ENCODE results near the gene CLEC16A. TPM values are rescaled to one million over a fixed set of nuclear protein-coding genes. Genes with fewer than 3 reads are reported as not detected.

CLEC16A gene
- total RNA-seq, 1 donor from 2014 or later = 7.8 TPM

GRCh38 chr16:11023262-11024039, 79.1 kb downstream of the CLEC16A start:
- H4K20me1 ChIP-seq (ENCODE audit: low read depth) = no peaks in the 10 kb centered on the region
- Mint-ChIP-seq H3K9me3 (peaks cover 16% of the 10 kb centered on the region), H3K27ac (no peak overlapping the region), H3K27me3 (ENCODE audit: insufficient read depth, low read depth) (peaks cover 6% of the 10 kb centered on the region), H3K36me3 (peaks cover 36% of the 10 kb centered on the region), H3K4me3 (no peak overlapping the region), H3K4me1 (peaks cover 9% of the 10 kb centered on the region)
- no peak overlapping the region for H3K4me3 ChIP-seq
- no peaks in the 10 kb centered on the region for H3F3A ChIP-seq (ENCODE audit: low read depth)
- H2AFZ ChIP-seq (replicated peaks) = no peak overlapping the region
- H3K36me3 ChIP-seq = no peaks in the 10 kb centered on the region
- no peak overlapping the region for H3K27ac ChIP-seq
- no peaks in the 10 kb centered on the region for H3K4me1 ChIP-seq
- no peak overlapping the region for H3K9ac ChIP-seq
- no peak for DNase-seq (ENCODE audit: low spot score)
- H3K79me2 ChIP-seq (ENCODE audit: low read depth) = no peaks in the 10 kb centered on the region
- TF ChIP-seq CTCF (IDR thresholded peaks at IDR 0.05) = no peak
- TF ChIP-seq EZH2 (IDR thresholded peaks at IDR 0.05) = no peak
- no peak for TF ChIP-seq EZH2phosphoT487 (IDR thresholded peaks at IDR 0.05)
- H3K4me2 ChIP-seq = no peak overlapping the region
- no peaks in the 10 kb centered on the region for H3K27me3 ChIP-seq
- no peaks in the 10 kb centered on the region for H3K9me3 ChIP-seq (ENCODE audit: low read depth)

- Mint-ChIP-seq H3K4me3 (no peak overlapping the region), H3K36me3 (peaks cover 43% of the 10 kb centered on the region), H3K4me1 (peaks cover 9% of the 10 kb centered on the region), H3K9me3 (peaks cover 25% of the 10 kb centered on the region), H3K27me3 (ENCODE audit: insufficient read depth, low read depth) (peaks cover 4% of the 10 kb centered on the region), H3K27ac (no peak overlapping the region)
- H3F3A ChIP-seq (ENCODE audit: low read depth) = no peaks in the 10 kb centered on the region
- H3K9me3 ChIP-seq (ENCODE audit: low read depth) = no peaks in the 10 kb centered on the region
- no peak overlapping the region for H3K4me3 ChIP-seq
- H3K4me1 ChIP-seq = no peaks in the 10 kb centered on the region
- no peaks in the 10 kb centered on the region for H3K36me3 ChIP-seq
- no peaks in the 10 kb centered on the region for H3K27me3 ChIP-seq
- no peak overlapping the region for H3K9ac ChIP-seq
- TF ChIP-seq CTCF (IDR thresholded peaks at IDR 0.05) (no peak), EZH2 (IDR thresholded peaks at IDR 0.05) (no peak), EZH2phosphoT487 (IDR thresholded peaks at IDR 0.05) (no peak)
- no peak overlapping the region for H3K4me2 ChIP-seq
- H3K27ac ChIP-seq = no peak overlapping the region
- H3K79me2 ChIP-seq (ENCODE audit: low read depth) = no peaks in the 10 kb centered on the region
- no peaks in the 10 kb centered on the region for H4K20me1 ChIP-seq (ENCODE audit: low read depth)
- no peak overlapping the region for H2AFZ ChIP-seq (replicated peaks)
- no peak for DNase-seq (ENCODE audit: low spot score)
These were observed 80.1 kb downstream of the CLEC16A start for GRCh38 chr16:11024333-11025053.

- Mint-ChIP-seq H3K27me3 (ENCODE audit: insufficient read depth, low read depth) (peaks cover 2% of the 10 kb centered on the region), H3K36me3 (peaks cover 47% of the 10 kb centered on the region), H3K9me3 (peaks cover 27% of the 10 kb centered on the region), H3K4me3 (no peak overlapping the region), H3K4me1 (peaks cover 9% of the 10 kb centered on the region), H3K27ac (no peak overlapping the region)
- H2AFZ ChIP-seq (replicated peaks) = no peak overlapping the region
- H3K9ac ChIP-seq = no peak overlapping the region
- no peaks in the 10 kb centered on the region for H3K79me2 ChIP-seq (ENCODE audit: low read depth)
- no peaks in the 10 kb centered on the region for H3F3A ChIP-seq (ENCODE audit: low read depth)
- no peaks in the 10 kb centered on the region for H3K36me3 ChIP-seq
- H3K27ac ChIP-seq = no peak overlapping the region
- no peaks in the 10 kb centered on the region for H3K9me3 ChIP-seq (ENCODE audit: low read depth)
- no peaks in the 10 kb centered on the region for H4K20me1 ChIP-seq (ENCODE audit: low read depth)
- no peaks in the 10 kb centered on the region for H3K27me3 ChIP-seq
- H3K4me1 ChIP-seq = no peaks in the 10 kb centered on the region
- no peak overlapping the region for H3K4me2 ChIP-seq
- H3K4me3 ChIP-seq = no peak overlapping the region
- TF ChIP-seq EZH2 (IDR thresholded peaks at IDR 0.05) = no peak
- no peak for TF ChIP-seq CTCF (IDR thresholded peaks at IDR 0.05)
- no peak for TF ChIP-seq EZH2phosphoT487 (IDR thresholded peaks at IDR 0.05)
- no peak for DNase-seq (ENCODE audit: low spot score)
These were observed 80.8 kb downstream of the CLEC16A start for GRCh38 chr16:11025120-11025531.
